Ishikawa (cell line): ENCODE measurements around the gene TM9SF2.

Experiments used
- CEBPB ChIP-seq: IDR thresholded peaks from 2 replicates; pipeline ENCODE4 v1.6.1; 2012
- CREB1 ChIP-seq: IDR thresholded peaks from 2 replicates; pipeline ENCODE4 v1.6.1; 2012; ENCODE audit warnings: low read depth
- EGR1 ChIP-seq: IDR thresholded peaks from 2 replicates; pipeline ENCODE4 v1.6.1; 2012
- EP300 ChIP-seq: IDR thresholded peaks from 2 replicates; pipeline ENCODE4 v1.6.1; 2012; ENCODE audit warnings: borderline replicate concordance
- FOXM1 ChIP-seq: IDR thresholded peaks from 2 replicates; pipeline ENCODE4 v1.6.1; 2012; ENCODE audit warnings: low read depth, borderline replicate concordance
- MAX ChIP-seq: IDR thresholded peaks from 2 replicates; pipeline ENCODE4 v1.6.1; 2012
- NFIC ChIP-seq: IDR thresholded peaks from 2 replicates; pipeline ENCODE4 v1.6.1; 2012
- RAD21 ChIP-seq: IDR thresholded peaks from 2 replicates; pipeline ENCODE4 v1.6.1; 2012; ENCODE audit warnings: low read depth
- REST ChIP-seq: IDR thresholded peaks from 2 replicates; pipeline ENCODE4 v1.6.1; 2012; ENCODE audit warnings: low read depth, mild to moderate bottlenecking
- TAF1 ChIP-seq: IDR thresholded peaks from 2 replicates; pipeline ENCODE4 v1.6.1; 2012; ENCODE audit warnings: low read depth, mild to moderate bottlenecking
- TCF12 ChIP-seq: IDR thresholded peaks from 2 replicates; pipeline ENCODE4 v1.6.1; 2012; ENCODE audit warnings: low read depth
- TEAD4 ChIP-seq: IDR thresholded peaks from 2 replicates; pipeline ENCODE4 v1.6.1; 2012
- USF1 ChIP-seq: IDR thresholded peaks from 2 replicates; pipeline ENCODE4 v1.6.1; 2012
- YY1 ChIP-seq: IDR thresholded peaks from 2 replicates; pipeline ENCODE4 v1.6.1; 2012; ENCODE audit warnings: low read depth
- ZBTB7A ChIP-seq: IDR thresholded peaks from 2 replicates; pipeline ENCODE4 v1.6.1; 2012; ENCODE audit warnings: low read depth

TM9SF2 gene

GRCh38 chr13:99507986-99508385, 6.7 kb downstream of the TM9SF2 start:
- no peak for TF ChIP-seq ZBTB7A
- TF ChIP-seq EGR1 = no peak
- no peak for TF ChIP-seq TAF1
- no peak for TF ChIP-seq TCF12
- no peak for TF ChIP-seq USF1
- TF ChIP-seq MAX = no peak
- no peak for TF ChIP-seq FOXM1
- TF ChIP-seq REST = no peak
- no peak for TF ChIP-seq RAD21

GRCh38 chr13:99509479-99509878, 8.2 kb downstream of the TM9SF2 start:
- TF ChIP-seq MAX = no peak
- TF ChIP-seq TAF1 = no peak
- no peak for TF ChIP-seq FOXM1
- no peak for TF ChIP-seq CREB1
- TF ChIP-seq TEAD4 = no peak
- TF ChIP-seq RAD21 = no peak
- TF ChIP-seq EGR1 = no peak
- no peak for TF ChIP-seq TCF12
- TF ChIP-seq CEBPB = no peak
- no peak for TF ChIP-seq EP300
- no peak for TF ChIP-seq NFIC
- no peak for TF ChIP-seq ZBTB7A
- TF ChIP-seq USF1 = no peak
- TF ChIP-seq YY1 = no peak
- no peak for TF ChIP-seq REST

- TF ChIP-seq FOXM1 (no peak), TCF12 (no peak), CREB1 (no peak), TEAD4 (no peak), MAX (no peak), REST (no peak), CEBPB (no peak), TAF1 (no peak), EP300 (no peak), NFIC (no peak), YY1 (no peak), RAD21 (no peak), ZBTB7A (no peak), EGR1 (no peak), USF1 (no peak)
Measured at GRCh38 chr13:99514801-99515200, 13.5 kb downstream of the TM9SF2 start.

- TF ChIP-seq FOXM1 (no peak), RAD21 (no peak)
Measured at GRCh38 chr13:99516153-99516929, 15.1 kb downstream of the TM9SF2 start.
